Left lung (tissue), 14 donors: Measurements from ENCODE around the gene HERC4. TPM values are rescaled to one million over a fixed set of nuclear protein-coding genes. Genes with fewer than 3 reads are reported as not detected.

Experiments used
- ATAC-seq: fragments of 200-7000 bp; cut with Tn5 transposase; one replicate; pipeline ENCODE4 v1.9.1; 2020; ENCODE audit warnings: moderate library complexity
- DNase-seq, 4 donors: peaks; one replicate each; pipeline ENCODE4 v3.0.0-alpha.2; 2013 to 2020
- H3K27ac ChIP-seq, 2 donors: fragments of 200-600 bp; sonication (generic) in 1 of 2; one replicate each; pipeline versions ENCODE4 v1.5.0 to v1.8.0; 2020 to 2021
- H3K27me3 ChIP-seq, 2 donors: fragments of 200-600 bp; sonication (generic) in 1 of 2; one replicate each; pipeline versions ENCODE4 v1.5.0 to v1.8.0; 2020 to 2021
- H3K36me3 ChIP-seq, 2 donors: fragments of 200-600 bp; sonication (generic) in 1 of 2; one replicate each; pipeline versions ENCODE4 v1.5.0 to v1.8.0; 2020 to 2021
- H3K4me1 ChIP-seq, 2 donors: fragments of 200-600 bp; one replicate each; pipeline ENCODE4 v1.8.0; 2021
- H3K4me3 ChIP-seq, 2 donors: fragments of 200-600 bp; sonication (generic) in 1 of 2; one replicate each; pipeline versions ENCODE4 v1.5.0 to v1.8.0; 2020 to 2021; ENCODE audit warnings: mild to moderate bottlenecking in 1 of 2
- H3K9me3 ChIP-seq, 2 donors: fragments of 200-600 bp; sonication (generic) in 1 of 2; one replicate each; pipeline versions ENCODE4 v1.5.0 to v1.8.0; 2020 to 2021
- intact Hi-C, 2 donors: fragments of 100-400 bp; cut with DNase I; formaldehyde crosslinking; loops; one replicate each; pipeline versions ENCODE4 v1.11.2 to v1.14.2; 2022
- long read RNA-seq, 12 donors: library from polyadenylated mRNA in 2 of 12; unstranded in 2 of 12; transcript quantifications; one replicate each; pipeline ENCODE4 v2.0.0 and lab custom pipeline, GENCODE V29; 2019 to 2026
- polyA plus RNA-seq, 6 donors: library from polyadenylated mRNA; unstranded; fragments of 120-200 nt; gene quantifications; one replicate each; pipeline ENCODE4 v1.2.1, GENCODE V29; 2013; ENCODE audit not compliant: insufficient read length in 6 of 6
- total RNA-seq, 2 donors: library from RNA; stranded (reverse); fragmentation: NEBNext Ultra II Directional; extraction: Animal tissue kit (Norgen Biotek cat#: 25700); gene quantifications; one replicate each; pipeline ENCODE4 v1.2.1, GENCODE V29; 2021
- TF ChIP-seq, protein P1 (sequence below), 2 donors: fragments of 200-600 bp; sonication (generic) in 1 of 2; IDR thresholded peaks; one replicate each; pipeline versions ENCODE4 v1.5.0 to v1.8.0; 2021; ENCODE audit warnings: antibody characterized with exemption in 2 of 2
- donor health status: DM: no; HTN: yes; CAD: no.
- donor health status: DM: no; HTN: no; CAD: no.

HERC4 gene
- 10 to 100 TPM; 60.9 to 65.7 TPM for total RNA-seq
- 10 to 100 TPM; 51.5 to 62.9 (median 60.8) TPM for polyA plus RNA-seq
- long read RNA-seq, donor 1, partial matches to known transcripts = 10 of 15 reads
- long read RNA-seq, donor 1, other reads (novel, unspliced or antisense) = 0 of 15 reads
- long read RNA-seq, donor 2, partial matches to known transcripts = 0 of 2 reads
- long read RNA-seq, donor 2, other reads (novel, unspliced or antisense) = 0 of 2 reads
- long read RNA-seq, donor 3, partial matches to known transcripts = 0 of 2 reads
- long read RNA-seq, donor 3, other reads (novel, unspliced or antisense) = 0 of 2 reads
- long read RNA-seq, donor 4, partial matches to known transcripts = 0 of 4 reads
- long read RNA-seq, donor 4, other reads (novel, unspliced or antisense) = 2 of 4 reads
- long read RNA-seq, donor 5, partial matches to known transcripts = 6 of 10 reads
- long read RNA-seq, donor 5, other reads (novel, unspliced or antisense) = 0 of 10 reads
- long read RNA-seq, donor 6, partial matches to known transcripts = 0 of 2 reads
- long read RNA-seq, donor 6, other reads (novel, unspliced or antisense) = 0 of 2 reads
- long read RNA-seq, donor 7 = 0 reads
- long read RNA-seq, donor 8, partial matches to known transcripts = 6 of 10 reads
- long read RNA-seq, donor 8, other reads (novel, unspliced or antisense) = 0 of 10 reads
- long read RNA-seq, donor 9 = 0 reads
- long read RNA-seq, donor 10, partial matches to known transcripts = 0 of 1 reads
- long read RNA-seq, donor 10, other reads (novel, unspliced or antisense) = 0 of 1 reads
- long read RNA-seq, donor 11, partial matches to known transcripts = 0 of 2 reads
- long read RNA-seq, donor 11, other reads (novel, unspliced or antisense) = 0 of 2 reads
- long read RNA-seq, donor 12, partial matches to known transcripts = 0 of 5 reads
- long read RNA-seq, donor 12, other reads (novel, unspliced or antisense) = 0 of 5 reads

DNA sequence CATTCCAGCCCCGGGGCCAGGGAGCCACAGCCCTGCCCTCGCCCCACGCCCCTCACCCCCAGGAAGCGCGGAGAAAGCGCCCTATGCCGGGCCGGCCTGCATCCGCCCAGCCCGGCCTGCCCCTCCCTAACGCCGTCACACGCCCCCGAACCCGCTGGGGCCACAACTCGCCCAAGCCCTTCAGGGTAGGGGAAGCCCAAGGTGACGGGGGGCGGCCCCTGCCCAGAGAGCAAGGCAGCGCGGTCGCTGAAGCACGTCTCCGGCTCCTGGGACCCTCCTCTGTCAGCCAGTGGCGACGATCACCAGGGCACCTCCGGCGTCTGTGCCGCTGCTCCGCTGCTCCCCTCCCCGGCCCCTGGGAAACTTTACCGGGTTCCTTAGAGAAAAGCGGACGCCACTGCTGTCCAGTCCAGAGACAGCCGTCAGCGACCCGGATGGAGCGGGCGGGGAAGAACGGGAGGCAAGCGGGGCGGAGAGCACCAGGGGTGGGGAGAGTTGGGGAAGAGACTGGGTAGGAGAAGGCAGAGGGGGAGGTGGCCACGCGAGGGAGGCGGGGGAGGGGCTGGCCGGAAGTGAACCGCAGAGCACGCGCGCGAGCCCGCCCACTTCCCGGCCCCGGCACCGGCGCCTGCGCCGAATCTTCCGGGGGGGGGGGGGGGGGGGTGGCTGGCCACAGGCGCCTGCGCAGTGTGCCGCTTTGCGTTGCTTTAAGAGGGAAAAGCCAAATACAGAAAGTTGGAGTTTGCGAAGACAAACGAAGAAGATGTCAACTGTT is at the start of gene HERC4:
Gene HERC4 (minus strand): TSS at position 509 of the 775 bp plus-strand sequence. CDS start 2,175 bp downstream, outside the sequence.
- intact Hi-C loops = no loop called here
- Histone ChIP-seq H3K27me3 (no peaks in the 10 kb centered on the region), H3K36me3 (peaks cover 0 to 6% of the 10 kb centered on the region in 2 donors), H3K4me1 (peaks cover 19 to 31% of the 10 kb centered on the region in 2 donors), H3K27ac (peak within 1 kb of the TSS; percentile 97 to 100), H3K4me3 (peak within 1 kb of the TSS; percentile 82 to 96), H3K9me3 (no peaks in the 10 kb centered on the region)
- DNase-seq (peak; percentile 93 to 98 (median 96)), ATAC-seq (peak; percentile 98)
- TF ChIP-seq, protein P1, sequence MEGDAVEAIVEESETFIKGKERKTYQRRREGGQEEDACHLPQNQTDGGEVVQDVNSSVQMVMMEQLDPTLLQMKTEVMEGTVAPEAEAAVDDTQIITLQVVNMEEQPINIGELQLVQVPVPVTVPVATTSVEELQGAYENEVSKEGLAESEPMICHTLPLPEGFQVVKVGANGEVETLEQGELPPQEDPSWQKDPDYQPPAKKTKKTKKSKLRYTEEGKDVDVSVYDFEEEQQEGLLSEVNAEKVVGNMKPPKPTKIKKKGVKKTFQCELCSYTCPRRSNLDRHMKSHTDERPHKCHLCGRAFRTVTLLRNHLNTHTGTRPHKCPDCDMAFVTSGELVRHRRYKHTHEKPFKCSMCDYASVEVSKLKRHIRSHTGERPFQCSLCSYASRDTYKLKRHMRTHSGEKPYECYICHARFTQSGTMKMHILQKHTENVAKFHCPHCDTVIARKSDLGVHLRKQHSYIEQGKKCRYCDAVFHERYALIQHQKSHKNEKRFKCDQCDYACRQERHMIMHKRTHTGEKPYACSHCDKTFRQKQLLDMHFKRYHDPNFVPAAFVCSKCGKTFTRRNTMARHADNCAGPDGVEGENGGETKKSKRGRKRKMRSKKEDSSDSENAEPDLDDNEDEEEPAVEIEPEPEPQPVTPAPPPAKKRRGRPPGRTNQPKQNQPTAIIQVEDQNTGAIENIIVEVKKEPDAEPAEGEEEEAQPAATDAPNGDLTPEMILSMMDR (IDR thresholded peaks at IDR 0.05) = no peak

DNA sequence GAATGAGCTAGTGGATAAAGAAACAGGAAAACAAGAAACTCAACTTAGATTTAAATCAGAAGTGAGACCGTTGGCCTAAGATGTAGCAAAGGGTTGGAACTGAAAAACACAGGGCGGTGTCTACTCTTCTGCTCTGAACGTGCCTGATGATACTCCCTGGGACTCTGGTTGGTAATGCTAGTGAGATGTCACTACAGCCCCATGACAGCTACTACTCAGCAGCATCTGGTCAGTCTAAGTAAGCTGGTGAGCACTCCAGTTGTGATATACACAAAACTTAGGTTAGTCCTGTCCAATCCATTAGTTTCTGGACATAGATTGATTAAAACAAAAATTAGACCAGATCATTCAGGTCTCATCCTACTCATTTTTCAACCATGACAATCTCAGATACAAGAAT is 49.6 kb upstream of the HERC4 start:
- TF ChIP-seq, protein P1 (IDR thresholded peaks at IDR 0.05) = no peak

GRCh38 chr10:68121852-68122251 is 46.8 kb upstream of the HERC4 start:
- TF ChIP-seq, protein P1 (IDR thresholded peaks at IDR 0.05) = no peak
- Histone ChIP-seq H3K27ac (no peak overlapping the region), H3K27me3 (no peaks in the 10 kb centered on the region), H3K36me3 (no peaks in the 10 kb centered on the region), H3K4me3 (no peak overlapping the region), H3K9me3 (no peaks in the 10 kb centered on the region), H3K4me1 (no peaks in the 10 kb centered on the region)
- intact Hi-C loops = no loop called here
- ATAC-seq = no peak
- no peak for DNase-seq

More for the DNA sequence above, 49.6 kb upstream of the HERC4 start:
- Histone ChIP-seq H3K27me3 (no peaks in the 10 kb centered on the region), H3K4me1 (no peaks in the 10 kb centered on the region), H3K27ac (no peak overlapping the region), H3K4me3 (no peak overlapping the region), H3K9me3 (no peaks in the 10 kb centered on the region), H3K36me3 (no peaks in the 10 kb centered on the region)
- DNase-seq = no peak
- no peak for ATAC-seq
- intact Hi-C loops = no loop called here

- TF ChIP-seq, protein P1 (IDR thresholded peaks at IDR 0.05) = no peak
- no peak for ATAC-seq
- Histone ChIP-seq H3K9me3 (no peaks in the 10 kb centered on the region), H3K4me1 (no peaks in the 10 kb centered on the region), H3K4me3 (no peak overlapping the region), H3K27ac (no peak overlapping the region), H3K36me3 (no peaks in the 10 kb centered on the region), H3K27me3 (no peaks in the 10 kb centered on the region)
- DNase-seq = no peak
- intact Hi-C loops = no loop called here
Measured at GRCh38 chr10:68121020-68121743, 46.1 kb upstream of the HERC4 start.
